HepG2 (cell line): ENCODE data around the gene HMGB3. TPM values are rescaled to one million over a fixed set of nuclear protein-coding genes. Genes with fewer than 3 reads are reported as not detected.
"Not testable (repeated sequence)": the region's sequence is repeated elsewhere in the genome, so short reads cannot be mapped to it uniquely, and the experiment has no call there.

ENCODE experiments used
- ATAC-seq: fragments of 200-7000 bp; cut with Tn5 transposase; 3 replicates; pipeline ENCODE4 v1.9.1; 2020; ENCODE audit warnings: mild to moderate bottlenecking, moderate library complexity
- BruUV-seq: library from RNA; stranded (reverse); fragments of 400-500 nt; replicated peaks from 2 replicates; lab custom pipeline; 2021; lab: Mats Ljungman, UMichigan
- CTCF ChIA-PET: fragments of 300-600 bp; formaldehyde crosslinking; extraction: SDS; loops from one replicate; lab custom pipeline; 2021; ENCODE audit warnings: low total read pairs, inconsistent platforms, low intra/inter-chr PET ratio; lab: Yijun Ruan, JAX
- POLR2A ChIA-PET: fragments of 350-600 bp; sonication (Branson Sonifier 250); formaldehyde crosslinking; loops from one replicate; lab custom pipeline; 2020; ENCODE audit warnings: antibody characterized with exemption, inconsistent platforms; lab: Yijun Ruan, JAX
- DNase-seq: peaks from one replicate; pipeline ENCODE4 v3.0.0-alpha.2; 2015; ENCODE audit warnings: low spot score
- FAIRE-seq: peaks from 3 replicates; lab custom pipeline; 2011; peaks lifted over from hg19 to GRCh38; lab: Jason Lieb, UNC
- H2AFZ ChIP-seq: one replicate; pipeline ENCODE4 v1.6.1; 2011; ENCODE audit warnings: low read length, inconsistent platforms
- H3K27ac ChIP-seq: fragments of 300-600 bp; 3 replicates; pipeline ENCODE4 v1.8.0; 2011; ENCODE audit warnings: mixed run types, mild to moderate bottlenecking, mixed read lengths, low read length, inconsistent platforms; ENCODE audit not compliant: insufficient read depth; ENCODE audit errors: extremely low read length
- H3K27me3 ChIP-seq, 2 experiments: fragments of 200-600 bp in 1 of 2; 2 replicates in 1 of 2; 3 replicates in 1 of 2; pipeline versions ENCODE4 v1.6.0 to v1.8.0; 2011; ENCODE audit warnings: low read length in 2 of 2, mild to moderate bottlenecking in 2 of 2, moderate library complexity in 2 of 2, inconsistent platforms in 1 of 2; ENCODE audit not compliant: insufficient read depth in 2 of 2, control insufficient read depth in 1 of 2
- H3K36me3 ChIP-seq, 2 experiments: fragments of 200-600 bp in 1 of 2; replicated peaks in 1 of 2; 2 replicates in 1 of 2; 3 replicates in 1 of 2; pipeline versions ENCODE4 v1.5.1 to v1.8.0; 2011; ENCODE audit warnings: low read length in 2 of 2, inconsistent platforms in 1 of 2; ENCODE audit not compliant: insufficient read depth in 2 of 2, control insufficient read depth in 1 of 2
- H3K4me1 ChIP-seq: 2 replicates; pipeline ENCODE4 v1.5.1; 2012; ENCODE audit warnings: low read length, inconsistent platforms; ENCODE audit not compliant: insufficient read depth
- H3K4me2 ChIP-seq: 2 replicates; pipeline ENCODE4 v1.6.0; 2011; ENCODE audit warnings: low read depth, low read length, inconsistent platforms
- H3K4me3 ChIP-seq, 3 experiments: fragments of 200-600 bp in 1 of 3; sonication (generic), shearing (Covaris generic) in 1 of 3; replicated peaks in 1 of 3; 2 replicates each; pipeline ENCODE4 v1.5.1; 2011 to 2016; ENCODE audit warnings: low read length in 3 of 3, inconsistent platforms in 2 of 3, low read depth in 2 of 3, mild to moderate bottlenecking in 2 of 3, control low read depth in 1 of 3, mixed read lengths in 1 of 3; ENCODE audit not compliant: insufficient read depth in 1 of 3
- H3K79me2 ChIP-seq: one replicate; pipeline ENCODE4 v1.6.1; 2011; ENCODE audit warnings: low read length, inconsistent platforms; ENCODE audit not compliant: insufficient read depth
- H3K9ac ChIP-seq: 2 replicates; pipeline ENCODE4 v1.6.0; 2011; ENCODE audit warnings: mild to moderate bottlenecking, low read depth, low read length, inconsistent platforms; ENCODE audit not compliant: insufficient read depth
- H3K9me3 ChIP-seq: 2 replicates; pipeline ENCODE4 v1.5.1; 2012; ENCODE audit warnings: mild to moderate bottlenecking, low read length
- H4K20me1 ChIP-seq: 2 replicates; pipeline ENCODE4 v1.6.0; 2011; ENCODE audit warnings: inconsistent platforms, mild to moderate bottlenecking, low read length, moderate library complexity; ENCODE audit not compliant: insufficient read depth
- AGO2 ChIP-seq: fragments of 200-400 bp; formaldehyde crosslinking; optimal IDR thresholded peaks from 2 replicates; pipeline ENCODE3; 2017; ENCODE audit warnings: mild to moderate bottlenecking, low read depth, low read length, moderate library complexity
- DPF2 ChIP-seq: sonication (generic); formaldehyde crosslinking; IDR thresholded peaks from 2 replicates; pipeline ENCODE4 v1.4.0; 2020; ENCODE audit warnings: mild to moderate bottlenecking, low read depth, missing genetic modification reagents, borderline replicate concordance
- SAP130 ChIP-seq: IDR thresholded peaks from 2 replicates; pipeline ENCODE4 v1.6.1; 2016; ENCODE audit warnings: low read depth
- TEAD2 ChIP-seq: sonication (generic); formaldehyde crosslinking; IDR thresholded peaks from 2 replicates; pipeline ENCODE4 v1.9.0; 2021; ENCODE audit warnings: missing genetic modification reagents
- YY1 ChIP-seq: IDR thresholded peaks from 2 replicates; pipeline ENCODE4 v1.6.1; 2011; ENCODE audit warnings: low read length, low read depth, moderate library complexity, mild to moderate bottlenecking; ENCODE audit not compliant: insufficient read depth, insufficient replicate concordance
- WGBS: methylation state at CpG from one replicate; pipeline ENCODE4 v1.1.6; 2017; ENCODE audit warnings: low lambda C conversion rate; 5-methylcytosine and 5-hydroxymethylcytosine counted together
- in situ Hi-C: cut with HindIII; loops from 2 replicates; pipeline ENCODE4 v1.10.0; 2017; ENCODE audit warnings: low pct_unique_long_range_greater_than_20kb; ENCODE audit not compliant: extremely low pct_ligation_motif_present
- intact Hi-C: fragments of 100-400 bp; cut with micrococcal nuclease; formaldehyde crosslinking; loops from one replicate; pipeline ENCODE4 v1.10.0; 2022; ENCODE audit not compliant: unreplicated experiment
- polyA plus RNA-seq, 8 experiments: library from polyadenylated mRNA; depleted of rRNA in 3 of 8; stranded (reverse) in 7 of 8; unstranded in 1 of 8; fragments of >200 nt; fragmentation: Illumina TruSeq in 4 of 8; extraction: Trizol in 4 of 8; gene quantifications; 2 replicates each; pipeline versions ENCODE4 v1.2.1 to v1.2.3, GENCODE V29; 2011 to 2016; ENCODE audit warnings: low read depth in 4 of 8, missing spikeins in 1 of 8, mixed read lengths in 1 of 8; ENCODE audit not compliant: insufficient read depth in 1 of 8
- total RNA-seq, 5 experiments: library from RNA; depleted of rRNA; stranded (reverse); fragments of >200 nt; fragmentation: Illumina TruSeq; extraction: Trizol; gene quantifications; 2 replicates each; pipeline ENCODE4 v1.2.3, GENCODE V29; 2016; ENCODE audit warnings: low read depth in 1 of 5
- TF ChIP-seq, protein P1 (sequence below): sonication (generic); formaldehyde crosslinking; IDR thresholded peaks from 2 replicates; pipeline ENCODE4 v1.8.1; 2022; ENCODE audit warnings: mild to moderate bottlenecking, missing genetic modification reagents

Gene HMGB3
- total and polyA plus RNA-seq, 2 of the 13 experiments (the other 11 are each of a cell fraction or from before 2014, with no cell fraction given): 8.5 to 87.1 TPM

DNA sequence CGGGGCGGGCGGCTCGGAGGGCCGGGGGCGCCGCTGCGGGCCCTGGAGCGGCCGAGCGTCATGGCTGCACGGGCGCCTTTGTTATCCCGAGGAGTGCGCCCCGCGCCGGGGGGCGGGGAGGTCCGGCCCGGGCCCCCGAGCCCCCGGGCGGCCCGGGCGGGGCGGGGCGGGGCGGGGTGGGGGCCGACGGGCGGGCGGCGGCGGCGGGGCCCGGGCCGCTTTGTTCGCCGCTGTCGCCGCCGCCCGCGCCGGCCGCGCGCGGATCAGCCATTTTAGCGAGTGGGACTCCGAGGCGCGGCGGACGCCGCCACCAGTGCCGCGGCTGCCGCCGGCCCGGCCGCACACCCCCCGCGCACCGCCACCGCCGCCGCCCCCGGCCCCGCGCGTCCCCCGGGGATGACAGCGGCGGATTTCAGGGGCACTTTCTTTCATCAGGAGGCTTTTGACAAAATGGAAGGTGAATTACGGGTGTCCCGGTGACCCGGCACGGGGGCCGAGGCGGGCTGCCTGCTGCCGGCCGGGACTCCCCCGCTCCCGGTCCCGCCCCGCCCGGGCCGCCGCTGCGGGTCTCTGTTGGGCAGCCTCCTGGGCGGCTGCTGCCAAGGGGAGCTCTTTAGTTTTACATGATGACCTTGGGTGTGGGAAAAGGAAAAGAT lies 1.2 kb downstream of the HMGB3 start:
- H2AFZ ChIP-seq: no peak overlapping the region
- POLR2A ChIA-PET: no interaction called here
- no peak overlapping the region for H3K27ac ChIP-seq
- CTCF ChIA-PET: no interaction called here
- no CpG with 5 or more reads among the region's 93 CpGs for WGBS
- no peak for FAIRE-seq
- no peak for DNase-seq
- in situ Hi-C loops (no loop called here), intact Hi-C loops (loop anchor here (5.0 kb wide), 1 partner anchor 87 kb away; the partner anchor contains the start of gene CD99L2)
- peaks cover 0 to 4% of the 10 kb centered on the region in 2 experiments; a peak in 1 of 5 replicates for H3K27me3 ChIP-seq
- no peaks in the 10 kb centered on the region for H3K9me3 ChIP-seq
- peaks cover 11% of the 10 kb centered on the region for H3K79me2 ChIP-seq
- ATAC-seq: no peak
- BruUV-seq: no TSS peak
- peak overlapping the region; percentile 43; the same call in 1 of the 2 replicates for H3K9ac ChIP-seq
- TF ChIP-seq AGO2 (peak; percentile 42), YY1 (peak; percentile 24), DPF2 (CRISPR knock-in tag) (no peak), TEAD2 (CRISPR knock-in tag) (no peak), SAP130 (CRISPR knock-in tag) (peak; percentile 13; the same call in 1 of the 2 replicates)
- TF ChIP-seq, protein P1, sequence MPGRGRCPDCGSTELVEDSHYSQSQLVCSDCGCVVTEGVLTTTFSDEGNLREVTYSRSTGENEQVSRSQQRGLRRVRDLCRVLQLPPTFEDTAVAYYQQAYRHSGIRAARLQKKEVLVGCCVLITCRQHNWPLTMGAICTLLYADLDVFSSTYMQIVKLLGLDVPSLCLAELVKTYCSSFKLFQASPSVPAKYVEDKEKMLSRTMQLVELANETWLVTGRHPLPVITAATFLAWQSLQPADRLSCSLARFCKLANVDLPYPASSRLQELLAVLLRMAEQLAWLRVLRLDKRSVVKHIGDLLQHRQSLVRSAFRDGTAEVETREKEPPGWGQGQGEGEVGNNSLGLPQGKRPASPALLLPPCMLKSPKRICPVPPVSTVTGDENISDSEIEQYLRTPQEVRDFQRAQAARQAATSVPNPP (CRISPR knock-in tag): no peak
- H3K36me3 ChIP-seq: no peaks in the 10 kb centered on the region
- peaks cover 16% of the 10 kb centered on the region for H3K4me1 ChIP-seq
- 0 out of 2 replicates have a peak, but pooled peaks cover 3% of the 10 kb centered on the region for H4K20me1 ChIP-seq
- H3K4me2 ChIP-seq: peak overlapping the region; percentile 68
- H3K4me3 ChIP-seq: peak overlapping the region; percentile 37 to 59 (median 59); a peak in 5 of 6 replicates

- H3K36me3 ChIP-seq, H3K27me3 ChIP-seq, intact Hi-C loops, H3K9me3 ChIP-seq, H3K4me1 ChIP-seq, DNase-seq, H4K20me1 ChIP-seq, H3K27ac ChIP-seq, CTCF ChIA-PET, POLR2A ChIA-PET, H3K4me2 ChIP-seq, H2AFZ ChIP-seq, H3K4me3 ChIP-seq, H3K9ac ChIP-seq, BruUV-seq, in situ Hi-C loops, ATAC-seq, FAIRE-seq: not testable (repeated sequence)
- peaks cover 11% of the 10 kb centered on the region for H3K79me2 ChIP-seq
- WGBS: 97% methylated on average over 6 of the region's 6 CpGs
These were observed 4.6 kb downstream of the HMGB3 start for GRCh38 chrX:150987687-150988086.
